Heart left ventricle (tissue), 16 donors: ENCODE data around the gene CCDC107. TPM values are rescaled to one million over a fixed set of nuclear protein-coding genes. Genes with fewer than 3 reads are reported as not detected.

ENCODE experiments used
- ATAC-seq, 4 donors: fragments of 200-7000 bp; cut with Tn5 transposase; one replicate each; pipeline ENCODE4 v1.9.1; 2020 to 2022; ENCODE audit warnings: moderate library complexity in 4 of 4, mild to moderate bottlenecking in 3 of 4, moderate number of reproducible peaks in 1 of 4
- DNase-seq, 5 donors: peaks; one replicate each; pipeline ENCODE4 v3.0.0-alpha.2; 2020
- H3K27ac ChIP-seq, 12 donors: fragments of 200-600 bp; sonication (generic) in 4 of 12; one replicate each; pipeline versions ENCODE4 v1.5.0 to v1.8.0; 2016 to 2022; ENCODE audit warnings: mild to moderate bottlenecking in 2 of 12
- H3K27me3 ChIP-seq, 9 donors: fragments of 200-600 bp; sonication (generic) in 2 of 9; one replicate each; pipeline versions ENCODE4 v1.5.1 to v1.8.0; 2016 to 2022; ENCODE audit warnings: mild to moderate bottlenecking in 3 of 9
- H3K36me3 ChIP-seq, 9 donors: fragments of 200-600 bp; sonication (generic) in 2 of 9; one replicate each; pipeline versions ENCODE4 v1.5.0 to v1.8.0; 2018 to 2022; ENCODE audit warnings: mild to moderate bottlenecking in 2 of 9
- H3K4me1 ChIP-seq, 12 donors: fragments of 200-600 bp; sonication (generic) in 4 of 12; one replicate each; pipeline versions ENCODE4 v1.5.0 to v1.8.0; 2016 to 2022; ENCODE audit warnings: mild to moderate bottlenecking in 3 of 12
- H3K4me3 ChIP-seq, 12 donors: fragments of 200-600 bp; sonication (generic) in 4 of 12; one replicate each; pipeline versions ENCODE4 v1.5.0 to v1.8.0; 2017 to 2022; ENCODE audit warnings: mild to moderate bottlenecking in 9 of 12, moderate library complexity in 4 of 12
- H3K9me3 ChIP-seq, 12 donors: fragments of 200-600 bp; sonication (generic) in 4 of 12; one replicate each; pipeline versions ENCODE4 v1.5.0 to v1.8.0; 2016 to 2022; ENCODE audit warnings: mild to moderate bottlenecking in 1 of 12
- CTCF ChIP-seq, 12 donors: fragments of 200-600 bp; sonication (generic) in 4 of 12; IDR thresholded peaks; one replicate each; pipeline versions ENCODE4 v1.5.0 to v1.8.0; 2018 to 2022; ENCODE audit warnings: antibody characterized with exemption in 12 of 12, mild to moderate bottlenecking in 5 of 12
- POLR2A ChIP-seq, 2 donors: fragments of 450-650 bp; IDR thresholded peaks; one replicate each; pipeline ENCODE4 v1.6.1; 2017; ENCODE audit warnings: antibody characterized with exemption in 2 of 2, mild to moderate bottlenecking in 2 of 2, moderate library complexity in 2 of 2
- WGBS, 4 donors: extraction: QIAGEN DNeasy Blood & Tissue Kit in 2 of 4; methylation state at CpG; one replicate each; pipeline versions ENCODE4 v1.1.5 to v1.1.7; 2013 to 2018; 5-methylcytosine and 5-hydroxymethylcytosine counted together
- intact Hi-C, 10 donors: fragments of 100-400 bp; cut with DNase I; formaldehyde crosslinking; loops; one replicate each; pipeline versions ENCODE4 v1.11.1 to v1.14.2; 2022
- polyA plus RNA-seq, 2 donors: library from polyadenylated mRNA; stranded (reverse); fragments of 200-250 nt; gene quantifications; one replicate each; pipeline ENCODE4 v1.2.3, GENCODE V29; 2013
- total RNA-seq, 9 donors: library from RNA; depleted of rRNA in 2 of 9; stranded (reverse); fragments of >200 nt in 2 of 9; fragmentation: NEBNext Ultra II Directional in 3 of 9; extraction: Animal tissue kit (Norgen Biotek cat#: 25700) in 3 of 9; gene quantifications; one replicate each; pipeline versions ENCODE4 v1.1.0 to v1.2.4, GENCODE V29; 2016 to 2023
- donor health status: ischemic (EF 13 %, LVEDD 7.1; RV severe dilation, severe dysfunction).
- donor health status: healthy with polysubstance abuse.
- donor health status: DM: no; HTN: yes; CAD: no.
- donor health status: DM: no; HTN: no; CAD: no.
- donor health status: ischemic (EF 25% LVEDD 6.9; RV normal size, moderate dysfunction).
- donor health status: ischemic (EF 25% LVEDD 5.7; RV mildly dilated, moderate dysfunction).
- donor health status: healthy.
- donor health status: DM: yes; HTN: yes; CAD: no.
- donor health status: ischemic (EF 35%, LVEDD 5.7; RV mildly dilated, moderate dysfunction).
- donor health status: nonischemic (EF 11% LVEDD 7.7; RV severe dilation, severe dysfunction).
- donor health status: DM: yes; HTN: yes; CAD: no.
- donor health status: PGD.
- donor health status: ischemic (EF 29% LVEDD 5.4; RV normal size, mild dysfunction).
- donor health status: nonischemic (EF 23%, LVEDD 6.1; RV moderate dilation, normal function).

The CCDC107 gene
- total and polyA plus RNA-seq, 11 donors, result 35.5 to 116 (median 46.5) TPM

- Histone ChIP-seq H3K27me3 (no peaks in the 10 kb centered on the region), H3K4me1 (peaks cover 0 to 42% (median 3%) of the 10 kb centered on the region in 12 donors), H3K27ac (no peak overlapping the region), H3K36me3 (no peaks in the 10 kb centered on the region), H3K4me3 (no peak overlapping the region), H3K9me3 (no peaks in the 10 kb centered on the region)
- DNase-seq (no peak), ATAC-seq (no peak)
- no peak for TF ChIP-seq CTCF (IDR thresholded peaks at IDR 0.05)
- no peak for TF ChIP-seq POLR2A (IDR thresholded peaks at IDR 0.05)
- 88 to 94% (median 93%) methylated on average over 2 of the region's 2 CpGs for WGBS, 4 donors
- intact Hi-C loops, result loop anchor here in 5 of 10 donors (10.0 kb wide), 4 partner anchors 49 to 231 kb away; partner anchors contain the start of genes TESK1 (in 2 of the 5), FAM221B (in 1 of the 5), HINT2 (in 1 of the 5) and SPAG8 (in 1 of the 5)
Measured at GRCh38 chr9:35653611-35654010, 4.5 kb upstream of the CCDC107 start.

- no peak for DNase-seq
- Histone ChIP-seq H3K36me3 (peaks cover 0 to 17% (median 15%) of the 10 kb centered on the region in 9 donors), H3K4me3 (no peak overlapping the region), H3K27ac (peak overlapping the region in 2 of 12 donors; percentile 96 to 99), H3K27me3 (no peaks in the 10 kb centered on the region), H3K9me3 (no peaks in the 10 kb centered on the region), H3K4me1 (peaks cover 0 to 48% (median 24%) of the 10 kb centered on the region in 12 donors)
- TF ChIP-seq POLR2A (IDR thresholded peaks at IDR 0.05) (no peak), CTCF (IDR thresholded peaks at IDR 0.05) (no peak)
- WGBS, 4 donors, result 84 to 87% (median 85%) methylated on average over 17 of the region's 17 CpGs
- ATAC-seq, result no peak
- intact Hi-C loops, result loop anchor here in 7 of 10 donors (5.0 to 10.0 kb wide), 10 partner anchors 36 to 228 kb away; partner anchors contain the start of genes FAM221B (in 2 of the 7), GBA2 (in 2 of the 7), RGP1 (in 2 of the 7) and SPAG8 (in 2 of the 7)
Measured at GRCh38 chr9:35656348-35656747, 1.7 kb upstream of the CCDC107 start.

GRCh38 chr9:35656831-35657545 is 1.1 kb upstream of the CCDC107 start:
- Histone ChIP-seq H3K9me3 (no peaks in the 10 kb centered on the region), H3K27me3 (no peaks in the 10 kb centered on the region), H3K27ac (peak overlapping the region; percentile 93 to 100 (median 97)), H3K36me3 (peaks cover 0 to 22% (median 16%) of the 10 kb centered on the region in 9 donors), H3K4me1 (peaks cover 0 to 55% (median 30%) of the 10 kb centered on the region in 12 donors), H3K4me3 (peak overlapping the region in 11 of 12 donors; percentile 7 to 98 (median 93))
- intact Hi-C loops, result loop anchor here in 7 of 10 donors (1.0 to 10.0 kb wide), 11 partner anchors 35 to 228 kb away; partner anchors contain the start of genes CREB3 (in 2 of the 7), FAM221B (in 2 of the 7), GBA2 (in 2 of the 7) and RGP1 (in 2 of the 7)
- 24 to 33% (median 31%) methylated on average over 25 of the region's 25 CpGs for WGBS, 4 donors
- DNase-seq (no peak), ATAC-seq (peak; percentile 0 to 10 (median 6))
- TF ChIP-seq POLR2A (IDR thresholded peaks at IDR 0.05), result no peak
- TF ChIP-seq CTCF (IDR thresholded peaks at IDR 0.05), result no peak
